ENCODE data around the gene AP1S2.

AP1S2 gene

DNA sequence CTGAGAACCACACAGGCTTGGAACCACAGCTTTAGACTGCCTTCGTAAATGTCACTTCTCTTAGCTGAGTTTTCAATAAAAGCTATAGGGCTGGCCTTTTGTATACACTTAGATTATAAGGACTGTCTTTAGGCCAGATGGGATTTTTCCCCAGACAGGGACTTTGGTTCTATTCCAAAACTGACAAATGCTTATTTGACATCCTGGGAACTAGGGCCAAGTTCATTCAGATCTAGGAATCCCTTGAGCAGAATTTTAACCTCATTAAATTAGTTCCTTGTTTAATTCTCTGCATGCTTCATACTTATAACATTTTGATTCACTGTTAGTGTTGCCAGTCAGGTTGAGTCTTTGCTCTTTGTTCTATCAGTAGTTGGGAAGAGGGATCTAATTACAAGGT lies 41.2 kb downstream of the AP1S2 start:
- Mint-ChIP-seq H3K36me3 (ENCODE audit: low read depth) (peaks cover 49% of the 10 kb centered on the region), H3K4me1 (ENCODE audit: low read depth) (peaks cover 32% of the 10 kb centered on the region), H3K4me3 (no peak overlapping the region), H3K27ac (no peak overlapping the region), H3K27me3 (ENCODE audit: low read depth) (no peaks in the 10 kb centered on the region), H3K9me3 (no peaks in the 10 kb centered on the region)
- no peak for DNase-seq (ENCODE audit: low spot score)

DNA sequence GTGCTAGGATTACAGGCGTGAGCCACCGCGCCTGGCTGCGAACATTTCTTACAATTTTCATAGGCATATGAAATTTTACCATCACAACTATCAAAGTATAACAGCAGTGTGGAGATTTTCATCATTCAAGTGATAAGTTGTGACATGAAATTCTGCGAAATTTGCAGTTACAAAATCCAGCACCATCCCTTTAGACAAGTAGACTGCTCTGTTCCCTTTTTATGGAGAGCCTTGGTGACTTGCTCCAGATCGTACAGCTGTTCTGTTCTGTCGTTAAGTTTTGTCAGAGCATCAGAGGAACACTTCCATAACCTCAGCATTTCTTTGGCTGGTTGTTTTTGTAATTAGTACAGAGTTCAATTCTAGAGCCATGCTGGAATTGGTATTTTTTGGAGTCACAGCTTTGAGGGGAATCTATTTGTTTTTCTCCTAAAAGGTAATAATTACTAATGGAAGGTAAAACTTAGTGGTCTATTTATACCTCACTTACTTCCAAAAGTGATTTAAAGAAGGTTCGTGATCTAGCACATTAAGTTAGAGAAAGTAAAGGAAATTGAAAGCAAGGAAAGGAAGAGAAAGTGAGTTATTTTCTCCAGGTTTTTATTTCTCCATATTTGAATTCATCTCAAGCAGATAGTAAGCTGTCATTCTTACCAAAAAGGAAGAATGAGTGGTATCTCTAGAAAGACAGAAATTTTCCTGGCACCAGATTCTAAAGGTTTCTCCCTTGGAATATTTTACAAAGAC lies 42.2 kb downstream of the AP1S2 start:
- H3K4me1 Mint-ChIP-seq (ENCODE audit: low read depth): peaks cover 28% of the 10 kb centered on the region
- H3K36me3 Mint-ChIP-seq (ENCODE audit: low read depth): peaks cover 45% of the 10 kb centered on the region

GRCh38 chrX:15808254-15808653 lies 46.4 kb downstream of the AP1S2 start:
- H3K36me3 Mint-ChIP-seq (ENCODE audit: low read depth): peaks cover 39% of the 10 kb centered on the region
- H3K4me1 Mint-ChIP-seq (ENCODE audit: low read depth): peaks cover 3% of the 10 kb centered on the region

More for the DNA sequence above, 42.2 kb downstream of the AP1S2 start:
- Mint-ChIP-seq H3K27me3 (ENCODE audit: low read depth) (no peaks in the 10 kb centered on the region), H3K4me3 (no peak overlapping the region), H3K9me3 (no peaks in the 10 kb centered on the region), H3K27ac (no peak overlapping the region)
- DNase-seq (ENCODE audit: low spot score): no peak

DNA sequence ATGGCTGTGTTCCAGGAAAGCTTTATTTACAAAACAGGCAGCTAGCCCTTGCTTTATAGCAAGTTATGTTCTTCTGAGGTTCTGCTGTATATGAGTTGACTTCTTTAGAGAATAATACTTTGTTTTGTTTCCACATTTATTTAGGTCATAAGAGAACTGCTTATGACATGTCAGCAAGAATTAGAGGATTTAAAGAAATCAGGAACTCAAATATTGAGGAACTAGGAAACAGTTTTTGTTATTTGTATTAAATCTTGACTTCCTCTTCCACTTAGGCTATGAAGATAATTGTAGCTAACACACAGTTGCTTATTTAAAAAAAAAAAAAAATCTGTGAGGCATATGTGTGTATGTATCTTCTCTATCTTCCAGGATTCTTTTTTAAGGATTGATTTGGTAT lies 50.0 kb downstream of the AP1S2 start:
- H3K27me3 Mint-ChIP-seq (ENCODE audit: low read depth): no peaks in the 10 kb centered on the region
- H3K36me3 Mint-ChIP-seq (ENCODE audit: low read depth): peaks cover 23% of the 10 kb centered on the region
- no peak overlapping the region for H3K4me3 Mint-ChIP-seq
- DNase-seq (ENCODE audit: low spot score): no peak
- no peaks in the 10 kb centered on the region for H3K4me1 Mint-ChIP-seq (ENCODE audit: low read depth)
- no peak overlapping the region for H3K27ac Mint-ChIP-seq
- H3K9me3 Mint-ChIP-seq: no peaks in the 10 kb centered on the region

More at GRCh38 chrX:15808254-15808653, 46.4 kb downstream of the AP1S2 start:
- no peak for DNase-seq (ENCODE audit: low spot score)
- Mint-ChIP-seq H3K9me3 (no peaks in the 10 kb centered on the region), H3K27ac (no peak overlapping the region), H3K4me3 (no peak overlapping the region), H3K27me3 (ENCODE audit: low read depth) (no peaks in the 10 kb centered on the region)

DNA sequence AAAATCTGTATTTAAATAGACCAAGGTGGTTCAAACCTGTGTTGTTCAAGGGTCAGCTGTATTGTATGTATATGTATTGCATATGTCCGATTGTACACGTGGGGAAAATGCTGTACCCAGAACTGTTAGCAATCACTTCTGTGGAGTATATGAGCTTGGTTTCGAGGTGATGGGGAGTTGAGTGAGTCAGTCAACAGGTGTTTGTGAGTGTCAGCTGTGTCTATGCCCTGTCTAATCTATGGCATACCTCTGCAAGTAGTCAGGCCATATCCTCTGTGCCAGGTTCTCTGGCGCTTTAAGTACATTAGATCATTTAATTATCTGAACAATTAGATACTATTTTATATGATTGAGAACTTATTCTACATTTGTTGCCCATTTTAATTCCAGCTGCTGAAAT lies 56.9 kb downstream of the AP1S2 start:
- Mint-ChIP-seq H3K4me3 (no peak overlapping the region), H3K27ac (no peak overlapping the region), H3K36me3 (ENCODE audit: low read depth) (peaks cover 28% of the 10 kb centered on the region), H3K4me1 (ENCODE audit: low read depth) (peaks cover 18% of the 10 kb centered on the region), H3K9me3 (no peaks in the 10 kb centered on the region), H3K27me3 (ENCODE audit: low read depth) (no peaks in the 10 kb centered on the region)
- DNase-seq (ENCODE audit: low spot score): no peak

DNA sequence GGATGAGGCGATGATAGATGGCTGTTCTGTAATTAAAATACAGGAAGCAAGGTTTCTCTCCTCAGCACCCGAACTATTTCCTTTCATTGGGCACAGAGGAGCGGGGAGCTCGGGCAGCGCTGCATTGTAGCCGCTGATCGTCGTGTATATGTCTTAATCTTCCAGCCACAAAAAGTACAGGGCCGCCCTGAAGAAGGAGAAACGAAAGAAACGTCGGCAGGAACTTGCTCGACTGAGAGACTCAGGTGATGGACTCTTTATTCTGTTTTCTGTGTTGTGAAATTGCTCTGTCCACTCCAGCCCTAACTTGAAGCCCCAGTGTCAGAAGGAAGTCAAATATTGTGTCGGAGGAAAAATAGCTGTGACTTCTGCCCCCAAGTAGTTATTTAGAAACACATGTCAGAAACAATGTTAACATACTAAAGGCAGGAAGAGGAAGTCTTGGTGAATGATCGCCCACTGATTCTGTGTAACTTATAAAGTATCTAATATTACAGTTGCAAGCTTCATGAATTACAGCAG lies 63.8 kb downstream of the AP1S2 start:
- H3K4me3 Mint-ChIP-seq: no peak overlapping the region
- no peak overlapping the region for H3K27ac Mint-ChIP-seq
- H3K36me3 Mint-ChIP-seq (ENCODE audit: low read depth): peaks cover 11% of the 10 kb centered on the region
- no peaks in the 10 kb centered on the region for H3K9me3 Mint-ChIP-seq
- peaks cover 11% of the 10 kb centered on the region for H3K4me1 Mint-ChIP-seq (ENCODE audit: low read depth)
- no peak for DNase-seq (ENCODE audit: low spot score)
- no peaks in the 10 kb centered on the region for H3K27me3 Mint-ChIP-seq (ENCODE audit: low read depth)

GRCh38 chrX:15789979-15790768 lies 64.4 kb downstream of the AP1S2 start, which contains the start of gene ZRSR2:
ZRSR2 (plus strand) TSS chrX:15790484; CDS start chrX:15790496, 12 bp downstream.
- DNase-seq (ENCODE audit: low spot score): peak; percentile 86
- H3K9me3 Mint-ChIP-seq: no peaks in the 10 kb centered on the region
- no peak within 1 kb of the TSS for H3K4me3 Mint-ChIP-seq
- H3K4me1 Mint-ChIP-seq (ENCODE audit: low read depth): peaks cover 10% of the 10 kb centered on the region
- H3K27me3 Mint-ChIP-seq (ENCODE audit: low read depth): no peaks in the 10 kb centered on the region
- peaks cover 10% of the 10 kb centered on the region for H3K36me3 Mint-ChIP-seq (ENCODE audit: low read depth)
- no peak within 1 kb of the TSS for H3K27ac Mint-ChIP-seq

DNA sequence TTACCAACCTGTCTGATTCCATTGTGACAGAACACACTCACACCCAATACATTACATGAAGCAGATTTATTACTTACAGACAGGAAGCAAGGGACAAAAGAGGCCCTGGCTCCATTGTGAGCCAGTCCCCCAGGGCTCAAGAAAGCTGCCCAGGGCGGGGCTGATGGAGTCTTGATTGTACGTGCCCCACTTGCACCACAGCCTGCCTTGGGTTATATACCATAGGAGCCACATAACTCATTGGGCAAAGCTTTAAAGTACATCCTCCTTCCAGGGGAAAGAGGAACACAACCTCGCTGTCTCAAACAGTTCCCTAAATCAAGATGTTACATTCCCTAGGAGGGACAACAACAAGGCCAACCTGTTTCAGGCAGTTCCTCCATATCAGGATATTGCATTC lies 67.7 kb downstream of the AP1S2 start:
- Mint-ChIP-seq H3K9me3 (no peaks in the 10 kb centered on the region), H3K36me3 (ENCODE audit: low read depth) (peaks cover 14% of the 10 kb centered on the region), H3K27me3 (ENCODE audit: low read depth) (no peaks in the 10 kb centered on the region), H3K4me1 (ENCODE audit: low read depth) (peaks cover 3% of the 10 kb centered on the region), H3K4me3 (no peak overlapping the region), H3K27ac (no peak overlapping the region)
- no peak for DNase-seq (ENCODE audit: low spot score)

DNA sequence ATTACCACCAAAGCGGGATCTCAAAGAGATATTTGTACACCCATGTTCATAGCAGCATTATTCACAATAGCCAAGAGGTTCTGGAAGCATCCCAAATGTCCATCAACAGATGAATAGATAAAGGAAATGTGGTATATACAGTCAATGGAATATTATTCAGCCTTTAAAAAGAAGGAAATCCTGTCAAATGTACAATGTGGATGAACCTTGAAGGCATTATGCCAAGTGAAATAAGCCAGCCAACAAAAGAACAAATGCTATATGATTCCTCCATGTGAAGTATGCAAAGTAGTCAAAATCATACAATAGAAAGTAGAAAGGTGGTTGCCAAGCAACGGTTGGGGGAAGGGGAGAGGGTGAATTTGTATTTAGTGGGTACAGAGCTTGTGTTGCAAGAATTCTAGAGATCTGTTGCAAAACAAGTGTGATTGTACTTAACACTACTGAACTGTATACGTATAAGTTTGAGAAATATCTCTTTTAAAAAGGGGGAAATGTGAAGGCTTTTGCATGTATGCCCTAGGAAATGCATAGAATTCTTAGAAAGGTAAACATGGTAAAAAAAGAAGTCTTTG lies 69.3 kb downstream of the AP1S2 start:
- Mint-ChIP-seq H3K27me3 (ENCODE audit: low read depth) (no peaks in the 10 kb centered on the region), H3K4me3 (no peak overlapping the region), H3K36me3 (ENCODE audit: low read depth) (peaks cover 19% of the 10 kb centered on the region), H3K27ac (no peak overlapping the region), H3K4me1 (ENCODE audit: low read depth) (peaks cover 3% of the 10 kb centered on the region), H3K9me3 (no peaks in the 10 kb centered on the region)
- DNase-seq (ENCODE audit: low spot score): no peak

DNA sequence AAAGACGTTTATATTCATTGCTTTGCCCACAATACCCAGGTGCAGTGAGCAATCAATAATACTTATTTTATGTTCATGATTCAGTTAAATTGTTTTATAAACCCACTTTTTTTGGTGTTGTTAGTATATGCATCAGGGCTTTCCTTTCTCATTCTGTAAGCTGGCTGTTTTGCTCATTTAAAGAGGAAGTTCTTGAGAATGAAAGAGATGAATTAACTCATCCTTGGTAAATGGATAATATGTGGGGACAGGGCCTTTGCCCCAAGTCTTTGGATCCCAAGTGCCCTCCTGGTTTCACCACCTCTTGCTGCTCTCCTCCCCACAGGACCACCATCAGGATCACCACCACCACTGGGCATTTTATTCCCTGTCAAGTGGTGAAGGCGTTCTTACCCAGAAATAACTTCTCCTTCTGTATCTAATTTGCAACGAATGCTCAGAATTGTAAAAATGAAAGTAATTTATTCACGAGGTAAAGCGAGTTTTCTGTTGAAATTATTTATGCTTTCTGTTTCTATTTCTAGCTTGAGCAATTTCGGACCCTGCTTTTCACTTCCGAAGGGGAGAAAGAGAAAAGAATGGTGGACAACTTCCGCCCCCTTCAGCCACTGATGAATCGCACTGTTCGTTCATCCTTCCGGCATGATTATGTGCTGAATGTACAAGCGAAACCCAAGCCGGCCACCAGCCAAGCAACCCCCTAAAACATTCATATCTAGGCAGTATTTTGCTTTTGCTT lies 72.5 kb downstream of the AP1S2 start:
- DNase-seq (ENCODE audit: low spot score): no peak
- Mint-ChIP-seq H3K27ac (peak overlapping the region; percentile 99), H3K4me1 (ENCODE audit: low read depth) (peaks cover 3% of the 10 kb centered on the region), H3K36me3 (ENCODE audit: low read depth) (peaks cover 24% of the 10 kb centered on the region), H3K27me3 (ENCODE audit: low read depth) (no peaks in the 10 kb centered on the region), H3K4me3 (peak overlapping the region; percentile 89), H3K9me3 (no peaks in the 10 kb centered on the region)
